SK-N-SH (cell line): ENCODE measurements around the gene SPATA24. TPM values are rescaled to one million over a fixed set of nuclear protein-coding genes. Genes with fewer than 3 reads are reported as not detected.

ENCODE experiments used
- CTCF ChIA-PET: fragments of 300-600, 350-600 bp; formaldehyde crosslinking; extraction: SDS; loops from one replicate; lab custom pipeline; 2021; lab: Yijun Ruan, JAX
- POLR2A ChIA-PET: fragments of 350-600 bp; sonication (Branson Sonifier 250); formaldehyde crosslinking; extraction: SDS; loops from one replicate; lab custom pipeline; 2020; ENCODE audit warnings: antibody characterized with exemption, inconsistent platforms; lab: Yijun Ruan, JAX
- DNase-seq: peaks from one replicate; pipeline ENCODE4 v3.0.0; 2012
- H2AFZ ChIP-seq: fragments of 200-600 bp; sonication (generic); 2 replicates; pipeline ENCODE4 v1.8.1; 2016; ENCODE audit warnings: antibody characterized with exemption, mild to moderate bottlenecking, low read depth
- H3F3A ChIP-seq: fragments of 200-600 bp; sonication (generic); replicated peaks from 2 replicates; pipeline ENCODE3; 2016; ENCODE audit warnings: antibody characterized with exemption, mild to moderate bottlenecking; ENCODE audit not compliant: insufficient read depth
- H3K27ac ChIP-seq, 2 experiments: fragments of 200-500 bp in 1 of 2; fragments of 200-600 bp in 1 of 2; sonication (Bioruptor generic) in 1 of 2; sonication (generic), shearing (Covaris generic) in 1 of 2; 2 replicates each; pipeline versions ENCODE4 v1.5.1 to v1.6.1; 2014 to 2016; ENCODE audit warnings: low read depth in 2 of 2, inconsistent platforms in 1 of 2, low read length in 1 of 2, mild to moderate bottlenecking in 1 of 2, mixed read lengths in 1 of 2
- H3K27me3 ChIP-seq: fragments of 200-600 bp; sonication (generic), shearing (Covaris generic); 2 replicates; pipeline ENCODE4 v1.6.1; 2016; ENCODE audit warnings: mixed run types; ENCODE audit not compliant: insufficient read depth
- H3K36me3 ChIP-seq, 2 experiments: fragments of 200-500 bp in 1 of 2; fragments of 200-600 bp in 1 of 2; sonication (Bioruptor generic) in 1 of 2; sonication (generic) in 1 of 2; replicated peaks in 1 of 2; 2 replicates each; pipeline versions ENCODE3 to v1.5.1; 2014 to 2016; ENCODE audit warnings: low read length in 1 of 2, mild to moderate bottlenecking in 1 of 2; ENCODE audit not compliant: insufficient read depth in 2 of 2, control insufficient read depth in 1 of 2
- H3K4me1 ChIP-seq, 2 experiments: fragments of 200-500 bp in 1 of 2; fragments of 200-600 bp in 1 of 2; sonication (Bioruptor generic) in 1 of 2; sonication (generic), shearing (Covaris generic) in 1 of 2; 2 replicates each; pipeline versions ENCODE4 v1.5.1 to v1.6.1; 2014 to 2016; ENCODE audit warnings: low read depth in 1 of 2, low read length in 1 of 2, mixed run types in 1 of 2; ENCODE audit not compliant: insufficient read depth in 2 of 2, control insufficient read depth in 1 of 2
- H3K4me2 ChIP-seq: fragments of 200-600 bp; sonication (generic), shearing (Covaris generic); 2 replicates; pipeline ENCODE4 v1.6.1; 2017; ENCODE audit warnings: mixed run types
- H3K4me3 ChIP-seq, 2 experiments: fragments of 200-500 bp in 1 of 2; fragments of 200-600 bp in 1 of 2; sonication (Bioruptor generic) in 1 of 2; sonication (generic), shearing (Covaris generic) in 1 of 2; 2 replicates each; pipeline versions ENCODE4 v1.5.1 to v1.8.1; 2014 to 2016; ENCODE audit warnings: low read depth in 2 of 2, inconsistent platforms in 1 of 2, low read length in 1 of 2, mild to moderate bottlenecking in 1 of 2, mixed read lengths in 1 of 2, moderate library complexity in 1 of 2
- H3K79me2 ChIP-seq: fragments of 200-600 bp; sonication (generic); 2 replicates; pipeline ENCODE4 v1.8.1; 2017; ENCODE audit warnings: mild to moderate bottlenecking; ENCODE audit not compliant: insufficient read depth
- H3K9ac ChIP-seq: fragments of 200-600 bp; sonication (generic); 2 replicates; pipeline ENCODE4 v1.6.1; 2017; ENCODE audit warnings: mixed run types
- H3K9me2 ChIP-seq: fragments of 200-600 bp; sonication (generic); 2 replicates; pipeline ENCODE4 v1.6.1; 2017; ENCODE audit warnings: mixed run types
- H3K9me3 ChIP-seq: fragments of 200-600 bp; sonication (generic); 2 replicates; pipeline ENCODE4 v1.6.1; 2017; ENCODE audit warnings: mixed run types, mild to moderate bottlenecking, moderate library complexity
- H4K20me1 ChIP-seq: fragments of 200-600 bp; sonication (generic); 2 replicates; pipeline ENCODE4 v1.6.1; 2017; ENCODE audit warnings: mild to moderate bottlenecking, mixed run types; ENCODE audit not compliant: insufficient read depth
- CHD2 ChIP-seq: fragments of 150-350 bp; IDR thresholded peaks from 2 replicates; pipeline ENCODE4 v1.6.1; 2018; ENCODE audit warnings: low read length; ENCODE audit not compliant: partially characterized antibody
- ELF1 ChIP-seq: IDR thresholded peaks from 2 replicates; pipeline ENCODE4 v1.4.0; 2012
- EP300 ChIP-seq, 2 experiments: IDR thresholded peaks; 2 replicates each; pipeline versions ENCODE4 v1.4.0 to v1.6.1; 2012; ENCODE audit warnings: borderline replicate concordance in 1 of 2, low read depth in 1 of 2, low read length in 1 of 2
- EZH2phosphoT487 ChIP-seq: fragments of 200-600 bp; sonication (generic); IDR thresholded peaks from 2 replicates; pipeline ENCODE4 v1.6.1; 2017; ENCODE audit warnings: low read depth, mixed run types, mild to moderate bottlenecking, antibody characterized with exemption, moderate library complexity, borderline replicate concordance
- FOSL2 ChIP-seq: IDR thresholded peaks from 2 replicates; pipeline ENCODE4 v1.4.0; 2012; ENCODE audit warnings: low read depth, mild to moderate bottlenecking, moderate library complexity, borderline replicate concordance
- MEF2A ChIP-seq: IDR thresholded peaks from 2 replicates; pipeline ENCODE4 v1.4.0; 2012; ENCODE audit warnings: low read depth, borderline replicate concordance
- MXI1 ChIP-seq: IDR thresholded peaks from 2 replicates; pipeline ENCODE4 v1.6.1; 2012; ENCODE audit warnings: mild to moderate bottlenecking, low read depth, low read length, improper control_type of control experiment
- PBX3 ChIP-seq: IDR thresholded peaks from 2 replicates; pipeline ENCODE4; 2012
- POLR2AphosphoS5 ChIP-seq: IDR thresholded peaks from 2 replicates; pipeline ENCODE4 v1.6.1; 2012; ENCODE audit warnings: low read depth, low read length
- RXRA ChIP-seq: IDR thresholded peaks from 2 replicates; pipeline ENCODE4 v1.4.0; 2012; ENCODE audit warnings: low read depth, mild to moderate bottlenecking, borderline replicate concordance
- TAF1 ChIP-seq: IDR thresholded peaks from 2 replicates; pipeline ENCODE4 v1.6.1; 2012; ENCODE audit warnings: low read depth, mild to moderate bottlenecking, low read length, moderate library complexity, borderline replicate concordance
- TCF12 ChIP-seq: IDR thresholded peaks from 2 replicates; pipeline ENCODE4 v1.4.0; 2012
- TEAD4 ChIP-seq: IDR thresholded peaks from 2 replicates; pipeline ENCODE4 v1.4.0; 2012; ENCODE audit warnings: mild to moderate bottlenecking, borderline replicate concordance; ENCODE audit not compliant: insufficient read depth
- USF1 ChIP-seq: IDR thresholded peaks from 2 replicates; pipeline ENCODE4 v1.4.0; 2012; ENCODE audit warnings: low read depth, borderline replicate concordance
- USF2 ChIP-seq: fragments of 150-350 bp; IDR thresholded peaks from 2 replicates; pipeline ENCODE4 v1.6.1; 2017; ENCODE audit warnings: antibody characterized with exemption, low read length, low read depth, borderline replicate concordance
- ZBTB33 ChIP-seq: IDR thresholded peaks from 2 replicates; pipeline ENCODE4 v1.4.0; 2012; ENCODE audit warnings: low read depth, borderline replicate concordance
- WGBS: methylation state at CpG from one replicate; pipeline ENCODE4 v1.1.6; 2017; ENCODE audit warnings: low lambda C conversion rate; 5-methylcytosine and 5-hydroxymethylcytosine counted together
- polyA plus RNA-seq, 3 experiments: library from polyadenylated mRNA; depleted of rRNA; stranded (reverse); fragments of >200 nt; gene quantifications; 2 replicates each; pipeline ENCODE4 v1.2.3, GENCODE V29; 2012

The SPATA24 gene
- polyA plus RNA-seq, 1 of the 3 experiments (the other 2 are of a cell fraction), result 7.6 TPM

GRCh38 chr5:139451878-139452660 lies 48.2 kb upstream of the SPATA24 start:
- ChIA-PET POLR2A (no interaction called here), CTCF (no interaction called here)
- no peak for DNase-seq
- no peaks in the 10 kb centered on the region for H3K4me1 ChIP-seq
- H2AFZ ChIP-seq, result no peak overlapping the region
- H3K9ac ChIP-seq, result no peak overlapping the region
- no peaks in the 10 kb centered on the region for H3K9me3 ChIP-seq
- no peaks in the 10 kb centered on the region for H3K9me2 ChIP-seq
- no peak overlapping the region for H3K4me3 ChIP-seq
- H3K27me3 ChIP-seq, result no peaks in the 10 kb centered on the region
- peaks cover 7% of the 10 kb centered on the region for H3F3A ChIP-seq
- TF ChIP-seq TCF12 (no peak), RXRA (no peak), TAF1 (no peak), MXI1 (no peak)
- no peaks in the 10 kb centered on the region for H3K79me2 ChIP-seq
- WGBS, result 67% methylated on average over 3 of the region's 3 CpGs
- no peak overlapping the region for H3K27ac ChIP-seq
- H4K20me1 ChIP-seq, result no peaks in the 10 kb centered on the region
- no peak overlapping the region for H3K4me2 ChIP-seq
- no peaks in the 10 kb centered on the region for H3K36me3 ChIP-seq

- H3K9ac ChIP-seq, result no peak overlapping the region
- H3K4me1 ChIP-seq, result no peaks in the 10 kb centered on the region
- DNase-seq, result no peak
- CTCF ChIA-PET, result interaction anchor here (1.0 kb wide), 1 partner anchor 68 kb away, joined by 3 read pairs; no protein-coding TSS in a partner anchor
- H3K79me2 ChIP-seq, result no peaks in the 10 kb centered on the region
- no peaks in the 10 kb centered on the region for H3K9me3 ChIP-seq
- H3K27ac ChIP-seq, result no peak overlapping the region
- H2AFZ ChIP-seq, result no peak overlapping the region
- no peaks in the 10 kb centered on the region for H4K20me1 ChIP-seq
- H3K4me2 ChIP-seq, result no peak overlapping the region
- no peaks in the 10 kb centered on the region for H3K27me3 ChIP-seq
- POLR2A ChIA-PET, result interaction anchor here (0.6 kb wide), 1 partner anchor 157 kb away, joined by 4 read pairs; no protein-coding TSS in a partner anchor
- TF ChIP-seq USF2 (no peak), ELF1 (no peak), EZH2phosphoT487 (no peak), POLR2AphosphoS5 (no peak), EP300 (IDR thresholded peaks at IDR 0.05; ENCODE audit: borderline replicate concordance in 1 of 2, low read depth in 1 of 2, low read length in 1 of 2) (no peak), PBX3 (no peak), TCF12 (no peak), ZBTB33 (no peak), CHD2 (no peak), FOSL2 (no peak), MEF2A (no peak), USF1 (no peak), TEAD4 (no peak)
- TF ChIP-seq, all 33 proteins: peak for 0
- WGBS, result 85% methylated on average over 2 of the region's 2 CpGs
- Histone ChIP-seq H3K9me2 (no peaks in the 10 kb centered on the region), H3F3A (peaks cover 14% of the 10 kb centered on the region), H3K36me3 (no peaks in the 10 kb centered on the region), H3K4me3 (no peak overlapping the region)
Observed at GRCh38 chr5:139451176-139451575, 47.3 kb upstream of the SPATA24 start.
